T-helper 2 cell treated with Interferon-gamma antibody and Interleukin-4, amounts not matched to agents 5 μg/mL and 100 μg/mL, for 36 hours (primary cell): ENCODE measurements around the gene NRSN1.

Experiments used
- DNase-seq: peaks from one replicate; pipeline ENCODE4 v3.0.0; 2021; ENCODE audit warnings: low spot score
- H3K27ac Mint-ChIP-seq: one replicate; pipeline ENCODE4 v1.8.0; 2021; ENCODE audit warnings: mild to moderate bottlenecking, mixed read lengths
- H3K27me3 Mint-ChIP-seq: one replicate; pipeline ENCODE4 v1.8.0; 2021; ENCODE audit warnings: low read depth, mixed read lengths
- H3K36me3 Mint-ChIP-seq: one replicate; pipeline ENCODE4 v1.8.0; 2021; ENCODE audit warnings: low read depth, mixed read lengths
- H3K4me1 Mint-ChIP-seq: one replicate; pipeline ENCODE4 v1.8.0; 2021; ENCODE audit warnings: low read depth, mixed read lengths
- H3K4me3 Mint-ChIP-seq: one replicate; pipeline ENCODE4 v1.8.0; 2022; ENCODE audit warnings: mild to moderate bottlenecking, moderate library complexity, mixed read lengths
- H3K9me3 Mint-ChIP-seq: one replicate; pipeline ENCODE4 v1.8.0; 2021; ENCODE audit warnings: mixed read lengths

The NRSN1 gene

DNA sequence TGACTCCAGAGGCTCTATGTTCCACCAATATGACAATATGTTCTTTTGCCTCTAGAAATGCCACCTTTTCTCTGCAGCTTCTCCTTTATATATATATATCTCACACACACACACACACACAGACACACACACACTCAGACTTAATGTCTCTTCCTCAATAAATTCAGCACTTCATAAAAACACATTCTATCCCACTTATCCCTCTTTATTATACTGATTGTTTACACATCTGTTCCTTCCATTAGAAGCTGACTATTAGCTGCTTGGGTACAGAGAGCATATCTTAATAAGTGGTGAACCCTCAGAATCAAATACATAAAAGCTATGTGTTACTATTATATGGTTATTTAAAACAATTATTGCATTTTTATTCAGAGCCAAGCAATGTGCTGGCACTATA is 23.3 kb downstream of the NRSN1 start:
- Mint-ChIP-seq H3K4me1 (no peaks in the 10 kb centered on the region), H3K36me3 (no peaks in the 10 kb centered on the region), H3K27me3 (no peaks in the 10 kb centered on the region), H3K4me3 (no peak overlapping the region), H3K9me3 (no peaks in the 10 kb centered on the region), H3K27ac (no peak overlapping the region)
- no peak for DNase-seq

- Mint-ChIP-seq H3K9me3 (no peaks in the 10 kb centered on the region), H3K4me3 (no peak overlapping the region), H3K27ac (no peak overlapping the region), H3K4me1 (no peaks in the 10 kb centered on the region), H3K36me3 (no peaks in the 10 kb centered on the region), H3K27me3 (no peaks in the 10 kb centered on the region)
- no peak for DNase-seq
Observed at GRCh38 chr6:24149836-24150235, 23.8 kb downstream of the NRSN1 start.

DNA sequence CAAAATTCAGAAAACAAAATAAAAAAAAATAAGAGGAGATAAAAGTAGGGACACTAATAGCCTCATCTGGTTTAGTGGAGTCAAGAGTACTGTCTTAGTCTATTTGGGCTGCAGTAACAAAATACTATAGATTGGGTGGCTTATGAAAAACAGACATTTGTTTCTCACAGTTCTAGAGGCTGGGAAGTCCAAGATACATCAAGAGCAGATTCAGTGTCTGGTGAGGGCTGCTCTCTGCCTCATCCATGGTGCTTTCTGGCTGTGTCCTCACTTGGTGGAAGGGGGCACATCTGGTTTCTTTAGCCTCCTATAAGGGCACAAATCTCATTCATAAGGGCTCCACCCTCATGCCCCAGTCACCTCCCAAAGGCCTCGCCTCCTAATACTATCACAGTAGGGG is 26.0 kb downstream of the NRSN1 start:
- Mint-ChIP-seq H3K27ac (no peak overlapping the region), H3K27me3 (no peaks in the 10 kb centered on the region)
- no peak for DNase-seq

DNA sequence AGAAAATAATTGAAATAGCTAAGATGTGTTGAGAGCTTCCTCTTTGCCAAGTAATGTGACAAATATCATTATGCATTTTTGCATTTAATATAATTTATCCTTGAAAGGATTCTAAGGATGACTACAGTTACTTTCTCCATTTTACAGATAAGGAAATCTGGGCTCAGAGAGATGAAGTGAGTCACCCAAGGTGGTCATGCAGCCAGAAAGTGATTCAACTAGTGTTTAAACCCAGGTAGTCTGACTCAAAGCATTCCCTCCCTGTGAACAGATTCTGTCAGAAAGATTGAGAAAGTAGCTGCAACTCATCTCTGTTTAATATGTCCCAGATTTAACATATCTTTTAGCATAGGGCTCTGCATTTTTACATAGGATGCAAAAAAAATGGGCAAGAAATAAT is 28.1 kb downstream of the NRSN1 start:
- no peak for DNase-seq
- Mint-ChIP-seq H3K27me3 (no peaks in the 10 kb centered on the region), H3K27ac (no peak overlapping the region), H3K4me1 (no peaks in the 10 kb centered on the region), H3K9me3 (no peaks in the 10 kb centered on the region), H3K36me3 (no peaks in the 10 kb centered on the region), H3K4me3 (no peak overlapping the region)

More for the DNA sequence above, 26.0 kb downstream of the NRSN1 start:
- Mint-ChIP-seq H3K36me3 (no peaks in the 10 kb centered on the region), H3K4me1 (no peaks in the 10 kb centered on the region), H3K9me3 (no peaks in the 10 kb centered on the region), H3K4me3 (no peak overlapping the region)

GRCh38 chr6:24157886-24158285 is 31.9 kb downstream of the NRSN1 start:
- DNase-seq = no peak
- Mint-ChIP-seq H3K27me3 (no peaks in the 10 kb centered on the region), H3K4me1 (no peaks in the 10 kb centered on the region), H3K27ac (no peak overlapping the region), H3K4me3 (no peak overlapping the region), H3K36me3 (no peaks in the 10 kb centered on the region), H3K9me3 (no peaks in the 10 kb centered on the region)

- no peaks in the 10 kb centered on the region for H3K27me3 Mint-ChIP-seq
- H3K9me3 Mint-ChIP-seq = no peaks in the 10 kb centered on the region
- no peak overlapping the region for H3K4me3 Mint-ChIP-seq
- no peaks in the 10 kb centered on the region for H3K4me1 Mint-ChIP-seq
- H3K27ac Mint-ChIP-seq = no peak overlapping the region
- no peak for DNase-seq
- no peaks in the 10 kb centered on the region for H3K36me3 Mint-ChIP-seq
Observed at GRCh38 chr6:24183584-24183983, 57.6 kb downstream of the NRSN1 start.

DNA sequence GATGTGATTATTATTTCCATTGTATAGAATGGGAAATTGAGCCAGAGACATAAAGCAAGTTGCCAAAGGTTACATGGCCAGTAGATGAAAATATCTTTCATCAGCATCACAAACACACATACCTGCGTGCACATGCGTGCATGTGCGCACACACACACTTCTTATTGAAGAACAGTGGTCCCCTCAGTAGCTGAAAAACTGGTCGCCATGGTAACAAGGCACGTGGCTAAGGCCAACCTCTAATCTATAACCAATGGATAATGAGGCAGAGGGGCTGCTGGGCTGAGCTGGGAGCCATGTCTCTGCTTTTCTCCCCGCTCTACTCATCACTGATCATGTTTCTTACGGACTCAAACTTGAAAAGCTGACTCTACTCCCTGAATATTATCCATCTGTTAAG is 60.3 kb downstream of the NRSN1 start:
- H3K9me3 Mint-ChIP-seq = no peaks in the 10 kb centered on the region
- no peak overlapping the region for H3K4me3 Mint-ChIP-seq
- H3K27me3 Mint-ChIP-seq = no peaks in the 10 kb centered on the region
- H3K27ac Mint-ChIP-seq = no peak overlapping the region
- no peak for DNase-seq
- H3K4me1 Mint-ChIP-seq = no peaks in the 10 kb centered on the region
- H3K36me3 Mint-ChIP-seq = no peaks in the 10 kb centered on the region

DNA sequence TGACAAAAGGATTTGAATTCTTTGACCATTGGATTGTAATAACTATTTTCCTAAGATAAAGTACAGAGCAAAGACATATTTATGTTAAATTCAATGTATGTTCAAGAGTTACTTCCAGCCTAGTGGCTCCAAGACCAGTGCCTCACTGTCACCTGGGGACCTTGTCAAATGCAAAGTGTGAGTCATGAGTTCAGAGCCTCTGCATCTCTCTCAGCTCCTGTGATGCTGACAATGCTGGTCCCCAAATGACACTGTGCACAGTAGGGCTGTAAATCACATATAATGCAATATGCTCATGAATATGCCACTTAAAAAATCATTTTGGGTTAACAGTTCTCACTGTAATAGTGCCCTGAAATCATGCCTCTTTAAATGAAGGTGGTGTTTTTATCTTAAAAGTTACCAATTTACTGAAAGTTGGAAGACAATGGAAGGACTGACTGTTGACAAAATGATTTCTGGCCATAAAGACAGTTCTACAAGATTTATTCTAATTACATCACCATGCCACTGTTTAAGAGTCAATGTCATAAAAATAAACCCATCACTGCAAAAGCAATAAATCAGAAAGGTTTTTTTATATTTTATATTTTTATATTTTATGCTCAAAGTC is 62.1 kb downstream of the NRSN1 start:
- Mint-ChIP-seq H3K4me1 (no peaks in the 10 kb centered on the region), H3K36me3 (no peaks in the 10 kb centered on the region), H3K9me3 (no peaks in the 10 kb centered on the region), H3K27ac (no peak overlapping the region), H3K27me3 (peaks cover 3% of the 10 kb centered on the region), H3K4me3 (no peak overlapping the region)
- no peak for DNase-seq

- no peaks in the 10 kb centered on the region for H3K36me3 Mint-ChIP-seq
Observed at GRCh38 chr6:24188578-24189080, 62.6 kb downstream of the NRSN1 start.

DNA sequence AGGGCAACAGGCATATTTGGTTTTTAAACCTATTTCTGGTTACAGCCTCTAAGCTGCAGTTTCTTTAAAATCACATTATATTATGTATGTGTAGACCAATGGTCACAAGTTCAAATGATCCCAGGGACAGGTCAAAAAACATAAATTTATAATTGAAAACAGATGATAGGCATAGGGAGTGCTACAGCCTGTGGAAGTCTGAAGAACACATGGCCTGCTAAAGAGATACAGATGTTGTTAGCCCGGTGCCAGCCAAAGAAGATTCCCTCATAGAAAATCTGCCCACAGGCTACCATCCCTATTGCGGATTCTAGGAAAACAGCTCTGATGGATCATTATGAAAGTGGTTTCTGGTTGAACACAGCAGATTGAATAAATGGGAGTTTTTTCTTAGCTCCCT is 65.3 kb downstream of the NRSN1 start:
- no peak overlapping the region for H3K27ac Mint-ChIP-seq
- H3K27me3 Mint-ChIP-seq = peaks cover 6% of the 10 kb centered on the region
- DNase-seq = no peak
- no peaks in the 10 kb centered on the region for H3K4me1 Mint-ChIP-seq
- no peaks in the 10 kb centered on the region for H3K36me3 Mint-ChIP-seq
- no peaks in the 10 kb centered on the region for H3K9me3 Mint-ChIP-seq
- H3K4me3 Mint-ChIP-seq = no peak overlapping the region

More at GRCh38 chr6:24188578-24189080, 62.6 kb downstream of the NRSN1 start:
- H3K4me1 Mint-ChIP-seq = no peaks in the 10 kb centered on the region
- peaks cover 6% of the 10 kb centered on the region for H3K27me3 Mint-ChIP-seq
- H3K4me3 Mint-ChIP-seq = no peak overlapping the region
- no peak for DNase-seq
- H3K9me3 Mint-ChIP-seq = no peaks in the 10 kb centered on the region
- H3K27ac Mint-ChIP-seq = no peak overlapping the region

- H3K9me3 Mint-ChIP-seq = no peaks in the 10 kb centered on the region
- no peaks in the 10 kb centered on the region for H3K4me1 Mint-ChIP-seq
- H3K27ac Mint-ChIP-seq = no peak overlapping the region
- no peak overlapping the region for H3K4me3 Mint-ChIP-seq
- no peak for DNase-seq
- H3K27me3 Mint-ChIP-seq = peaks cover 6% of the 10 kb centered on the region
- no peaks in the 10 kb centered on the region for H3K36me3 Mint-ChIP-seq
Observed at GRCh38 chr6:24193364-24193763, 67.3 kb downstream of the NRSN1 start.

- Mint-ChIP-seq H3K9me3 (no peaks in the 10 kb centered on the region), H3K27ac (no peak overlapping the region), H3K27me3 (peaks cover 6% of the 10 kb centered on the region), H3K36me3 (no peaks in the 10 kb centered on the region), H3K4me1 (no peaks in the 10 kb centered on the region), H3K4me3 (no peak overlapping the region)
- DNase-seq = no peak
Observed at GRCh38 chr6:24194978-24195700, 69.1 kb downstream of the NRSN1 start.

GRCh38 chr6:24195836-24196597 is 70.0 kb downstream of the NRSN1 start:
- Mint-ChIP-seq H3K4me3 (no peak overlapping the region), H3K27ac (no peak overlapping the region), H3K27me3 (peaks cover 6% of the 10 kb centered on the region), H3K4me1 (no peaks in the 10 kb centered on the region), H3K9me3 (no peaks in the 10 kb centered on the region), H3K36me3 (no peaks in the 10 kb centered on the region)
- no peak for DNase-seq
